HL-60/S4 treated with phorbol 12-myristate 13-acetate at 8.2 ng/mL for 4 days and 3 days (cell line): Measurements from ENCODE around the gene C19orf38.
"Not testable (repeated sequence)": the region's sequence is repeated elsewhere in the genome, so short reads cannot be mapped to it uniquely, and the experiment has no call there.

Experiments
- in situ Hi-C: fragments of 300-500 bp; cut with MboI; formaldehyde crosslinking; loops from 2 replicates; pipeline ENCODE4 v1.15.0; 2022; ENCODE audit warnings: low sequenced_read_pairs

The C19orf38 gene

DNA sequence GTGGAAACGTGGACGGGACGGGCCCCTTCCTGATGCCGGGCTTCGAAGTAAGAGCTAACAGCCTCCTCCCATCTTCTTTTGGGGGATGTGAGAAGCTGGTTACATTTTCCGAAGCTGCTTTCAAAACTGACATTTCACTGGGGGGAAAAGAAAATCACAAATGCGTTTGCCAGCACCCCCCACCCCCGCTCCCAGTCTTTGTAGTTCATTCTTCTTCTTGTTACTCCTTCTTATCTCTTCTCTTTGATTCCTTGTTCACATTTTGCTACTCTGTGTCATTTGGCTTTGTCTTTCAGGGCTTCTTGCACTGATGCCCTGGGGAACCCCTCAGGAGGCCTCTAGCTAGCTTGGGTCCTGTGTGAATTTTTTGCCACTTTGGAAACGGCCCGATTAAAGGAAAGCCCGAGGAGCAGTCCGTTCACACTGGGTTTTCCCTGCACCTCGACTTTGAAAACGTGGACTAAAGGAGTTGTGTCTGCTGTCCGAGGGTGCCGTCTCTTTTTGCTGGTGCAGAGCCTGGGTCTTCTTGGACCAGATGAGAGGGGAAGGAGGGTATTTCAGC, 24.4 kb downstream of the C19orf38 start:
- in situ Hi-C loops: no loop called here

DNA sequence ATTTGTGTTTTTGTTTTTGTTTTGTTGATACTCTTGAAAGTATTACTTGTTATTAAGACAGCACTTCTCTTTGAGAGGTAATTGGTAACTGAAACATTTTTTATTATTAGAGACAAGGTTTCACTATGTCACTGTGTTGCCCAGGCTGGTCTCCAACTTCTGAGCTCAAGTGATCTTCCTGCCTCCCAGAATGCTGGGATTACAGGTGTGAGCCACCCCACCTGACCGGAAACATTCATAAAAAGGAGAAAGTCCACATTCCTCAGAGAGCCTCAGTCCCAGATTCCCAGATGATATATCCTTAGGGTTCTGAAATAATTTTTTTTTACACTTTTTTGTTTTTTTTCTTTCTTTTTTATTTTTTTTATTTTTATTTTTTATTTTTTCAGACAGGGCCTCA, 25.8 kb downstream of the C19orf38 start:
- in situ Hi-C loops: no loop called here

DNA sequence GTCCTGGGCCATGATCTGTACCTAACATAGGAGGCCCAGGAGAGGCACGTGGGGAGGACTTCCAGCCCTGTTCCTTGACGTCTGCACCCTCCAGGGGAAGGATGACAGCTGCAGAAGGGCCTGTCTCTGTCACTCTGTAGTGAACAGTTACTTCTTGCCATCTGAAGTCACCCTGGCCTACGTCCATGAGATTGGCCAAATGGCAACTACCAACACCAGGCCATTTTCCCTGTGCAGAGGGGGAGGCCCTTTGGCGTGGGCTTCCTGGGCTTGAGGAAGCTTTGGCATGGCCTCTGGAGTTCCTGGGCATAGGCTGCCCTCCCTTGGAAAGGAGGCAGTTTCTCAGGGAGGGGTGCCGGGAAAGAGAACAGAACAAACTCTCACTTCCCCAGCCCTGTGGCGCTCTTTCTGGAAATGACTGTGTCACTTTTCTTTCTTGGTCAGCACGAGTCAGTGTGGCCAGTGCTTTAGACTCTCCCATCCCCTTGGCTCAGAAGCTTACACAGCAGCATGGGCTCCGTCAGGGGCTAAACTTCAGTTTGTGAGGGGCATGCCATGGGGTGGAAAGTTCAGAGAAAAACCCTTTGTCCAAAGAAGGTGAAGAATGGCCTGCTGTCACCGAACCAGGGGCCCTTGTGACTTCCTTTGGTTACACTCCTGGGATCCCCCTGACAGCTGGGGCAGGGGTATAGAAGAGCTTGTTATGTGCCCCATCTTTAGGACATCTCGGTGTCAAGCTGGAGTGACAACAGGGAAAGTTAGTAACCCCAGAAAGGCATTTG, 28.4 kb downstream of the C19orf38 start:
- in situ Hi-C loops: no loop called here

- in situ Hi-C loops: not testable (repeated sequence)
Observed at GRCh38 chr19:10877608-10878007, 29.4 kb downstream of the C19orf38 start.

DNA sequence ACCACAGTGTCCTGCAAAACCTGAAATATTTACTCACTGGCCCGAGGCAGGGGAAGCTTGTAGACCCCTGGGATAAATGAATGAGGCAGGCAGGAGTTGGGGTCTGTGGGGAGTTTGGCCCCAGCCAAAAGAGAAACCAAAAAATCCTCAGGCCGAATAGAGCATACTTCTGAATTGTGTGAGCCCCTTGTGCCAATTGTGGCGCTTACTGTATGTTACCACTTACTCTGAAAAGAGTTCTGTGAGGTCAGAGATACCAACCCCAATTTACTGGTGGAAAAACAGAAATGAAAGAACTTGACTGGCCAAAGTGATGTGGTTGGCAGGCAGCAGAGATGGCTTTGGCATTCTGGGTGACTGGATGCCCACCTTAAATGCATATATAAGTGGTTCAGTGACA, 30.0 kb downstream of the C19orf38 start:
- in situ Hi-C loops: no loop called here

DNA sequence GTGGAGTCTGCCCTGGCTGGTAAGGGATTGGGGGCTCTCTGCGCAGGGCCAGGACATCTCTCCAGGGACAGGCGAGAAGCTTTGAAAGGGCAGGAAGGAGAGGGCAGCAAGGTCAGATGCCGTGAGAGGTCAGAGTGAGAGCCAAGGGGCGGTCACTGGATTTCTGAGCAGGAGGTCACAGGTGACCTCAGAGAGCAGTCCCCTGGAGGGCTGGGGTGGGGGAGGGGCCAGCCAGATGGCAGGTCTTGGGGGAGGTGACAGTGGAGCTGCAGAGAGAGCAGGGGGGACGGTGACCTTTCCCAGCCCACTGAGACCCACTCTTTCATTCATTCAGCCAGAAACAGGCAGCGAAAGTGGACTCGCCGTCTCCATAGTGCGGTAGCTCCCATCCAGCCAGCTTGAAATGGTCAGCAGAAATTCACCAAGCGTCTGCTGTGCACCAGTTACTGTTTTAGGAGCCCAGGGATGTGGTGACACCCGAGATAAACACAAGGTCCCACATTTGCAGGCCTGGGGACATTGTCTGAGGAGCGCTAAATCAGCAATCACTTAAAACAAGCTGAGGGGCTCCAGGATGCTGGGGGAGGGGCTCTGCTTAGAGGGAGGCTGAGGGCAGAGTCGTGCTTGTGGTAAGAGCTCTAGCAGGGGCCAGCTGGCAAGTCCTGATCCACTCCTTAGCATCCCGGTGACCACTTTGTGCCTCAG, 33.3 kb downstream of the C19orf38 start:
- in situ Hi-C loops: no loop called here

- in situ Hi-C loops: no loop called here
Observed at GRCh38 chr19:10882108-10882457, 33.9 kb downstream of the C19orf38 start.

DNA sequence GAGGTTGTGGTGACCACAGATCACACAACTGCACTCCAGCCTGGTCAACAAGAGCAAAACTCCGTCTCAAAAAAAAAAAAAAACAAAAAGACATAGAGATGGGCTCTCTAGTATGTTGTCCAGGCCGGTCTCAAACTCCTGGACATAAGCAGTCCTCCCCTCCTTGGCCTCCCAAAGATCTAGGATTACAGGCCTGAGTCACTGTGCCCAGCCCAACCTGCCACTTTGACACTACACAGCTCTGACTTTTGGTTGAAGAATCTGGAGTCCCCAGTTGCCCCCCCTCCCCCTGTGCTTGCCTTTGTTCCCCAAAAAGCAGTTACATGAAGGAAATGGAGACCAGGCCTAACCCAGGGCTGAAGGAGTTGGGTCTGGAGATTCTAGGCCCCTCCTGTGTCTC, 36.1 kb downstream of the C19orf38 start:
- in situ Hi-C loops: no loop called here

DNA sequence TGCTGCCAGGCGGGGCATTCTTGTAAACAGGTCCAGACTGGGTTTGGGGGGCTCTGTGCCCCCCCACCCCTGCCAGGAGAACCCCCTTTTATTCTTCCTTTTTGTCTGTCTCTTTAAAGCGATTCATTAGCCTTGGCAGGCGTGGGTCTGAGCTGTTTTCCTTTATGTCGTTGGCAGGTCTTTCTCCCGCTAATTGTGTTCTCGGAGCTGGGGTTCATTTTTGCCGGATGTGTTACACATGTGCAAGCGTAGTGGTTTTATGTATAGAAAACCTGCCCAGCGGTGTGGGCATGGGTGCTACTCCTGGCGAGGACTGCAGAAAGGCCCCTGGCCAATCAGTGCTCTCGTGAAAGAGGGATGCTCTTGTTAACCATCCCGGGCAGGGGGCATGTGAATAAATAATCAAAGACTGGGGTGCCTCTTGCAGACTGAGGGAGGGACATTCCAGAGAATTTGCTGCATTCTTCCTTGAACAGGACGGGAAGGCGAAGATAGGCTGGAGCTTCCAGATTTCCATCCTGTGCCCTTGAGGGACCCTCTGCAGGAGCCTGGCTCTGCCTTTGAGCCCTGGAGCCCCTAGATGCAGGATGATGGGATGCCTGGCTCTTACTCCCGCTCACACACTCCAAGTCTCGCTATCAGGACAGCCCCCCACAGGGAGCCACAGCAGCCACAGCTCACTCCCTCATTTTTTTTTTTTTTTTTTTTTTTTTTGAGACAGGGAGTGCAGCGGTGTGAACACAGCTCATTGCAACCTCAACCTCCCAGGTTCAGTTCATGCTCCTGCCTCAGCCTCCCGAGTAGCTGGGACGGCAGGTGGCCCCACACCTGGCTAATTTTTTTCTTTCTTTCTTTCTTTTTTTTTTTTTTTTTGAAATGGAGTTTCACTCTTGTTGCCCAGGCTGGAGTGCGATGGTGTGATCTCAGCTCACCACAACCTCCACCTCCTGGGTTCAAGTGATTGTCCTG, 37.3 kb downstream of the C19orf38 start:
- in situ Hi-C loops: no loop called here

DNA sequence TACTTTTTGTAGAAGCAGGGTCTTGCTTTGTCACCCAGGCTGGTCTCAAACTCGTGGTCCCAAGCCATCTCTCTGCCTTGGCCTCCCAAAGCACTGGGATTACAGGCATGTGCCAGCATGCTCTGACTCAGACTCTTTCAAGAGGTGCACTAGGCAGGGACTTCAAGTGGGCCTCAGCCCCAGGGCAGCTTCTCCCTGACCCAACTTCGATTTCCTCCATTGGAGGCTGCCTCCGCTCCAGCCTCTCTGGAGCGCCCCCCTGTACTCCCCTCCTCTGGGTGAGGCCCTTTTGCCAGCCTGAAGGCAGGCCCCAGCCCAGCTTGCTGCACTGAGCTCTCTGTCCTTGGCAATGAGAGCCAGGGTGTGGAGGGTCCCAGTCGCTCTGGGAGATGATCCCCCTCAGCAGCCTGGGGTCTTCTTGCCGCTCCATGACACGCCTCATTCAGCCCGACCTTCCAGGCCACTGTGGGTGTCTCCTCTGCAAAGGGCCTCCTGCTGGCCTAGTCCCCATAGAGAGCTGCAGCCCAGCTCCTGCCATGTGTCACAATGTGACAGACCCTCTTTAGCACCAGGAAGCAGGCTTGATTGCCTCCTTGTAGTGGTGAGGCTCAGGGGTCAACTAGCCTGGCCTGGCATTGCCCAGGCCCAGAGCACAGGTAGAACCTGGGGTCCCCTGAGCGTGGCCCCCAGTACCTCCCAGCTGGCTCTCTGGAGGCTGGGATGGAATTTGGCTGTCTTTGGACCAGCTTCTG, 39.6 kb downstream of the C19orf38 start:
- in situ Hi-C loops: no loop called here

GRCh38 chr19:10888421-10888866, 40.2 kb downstream of the C19orf38 start:
- in situ Hi-C loops: no loop called here

DNA sequence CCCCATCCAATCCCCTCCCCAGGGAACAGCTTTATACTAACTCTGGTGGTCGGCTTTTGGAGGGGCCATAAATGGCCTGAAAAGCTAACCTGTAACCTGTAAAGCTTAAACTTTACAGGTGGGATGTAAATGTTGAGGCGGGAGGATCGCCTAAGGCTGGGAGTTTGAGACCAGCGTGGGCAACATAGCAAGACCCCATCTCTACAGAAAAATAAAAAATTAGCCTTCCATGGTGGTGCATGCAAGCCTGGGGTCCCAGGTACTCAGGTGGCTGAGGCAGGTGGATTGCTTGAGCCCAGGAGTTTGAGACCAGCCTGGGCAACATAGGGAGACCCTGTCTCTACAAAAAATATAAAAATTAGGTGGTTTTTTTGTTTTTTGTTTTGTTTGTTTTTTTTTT, 41.7 kb downstream of the C19orf38 start:
- in situ Hi-C loops: no loop called here

DNA sequence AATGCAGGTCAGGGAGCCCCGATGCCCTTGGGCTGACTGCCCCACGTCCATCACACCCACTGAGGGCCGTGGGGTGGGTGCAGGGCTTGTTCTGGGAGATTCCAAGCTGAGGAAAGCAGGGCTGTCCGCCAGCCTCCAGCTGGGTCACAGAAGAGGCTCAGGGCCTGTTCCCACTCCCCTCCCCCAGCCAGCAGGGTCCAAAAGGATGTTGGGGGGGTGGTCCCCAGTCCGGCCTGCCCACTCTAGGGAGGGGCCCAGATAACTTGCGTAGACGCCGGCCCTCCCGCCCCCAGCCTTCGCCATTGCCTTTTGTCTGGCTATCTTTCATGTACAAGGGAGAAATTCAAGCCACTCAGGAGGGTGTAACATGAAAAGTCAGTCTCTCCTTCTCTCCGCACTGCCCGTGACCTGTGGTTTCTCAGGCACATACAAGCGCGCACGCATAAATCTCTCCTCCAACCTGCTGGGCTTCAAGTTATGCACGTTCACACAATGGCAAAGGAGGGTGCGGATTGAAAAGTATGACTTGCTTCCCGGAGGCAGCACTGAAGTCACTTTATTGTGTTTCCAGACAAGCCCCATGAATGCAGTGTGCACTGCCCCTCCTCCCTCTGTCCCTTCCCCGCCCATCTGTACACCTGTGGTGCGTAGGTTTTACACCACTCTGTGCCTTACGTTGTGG, 43.3 kb downstream of the C19orf38 start:
- in situ Hi-C loops: no loop called here

GRCh38 chr19:10892256-10892655, 44.0 kb downstream of the C19orf38 start:
- in situ Hi-C loops: no loop called here

DNA sequence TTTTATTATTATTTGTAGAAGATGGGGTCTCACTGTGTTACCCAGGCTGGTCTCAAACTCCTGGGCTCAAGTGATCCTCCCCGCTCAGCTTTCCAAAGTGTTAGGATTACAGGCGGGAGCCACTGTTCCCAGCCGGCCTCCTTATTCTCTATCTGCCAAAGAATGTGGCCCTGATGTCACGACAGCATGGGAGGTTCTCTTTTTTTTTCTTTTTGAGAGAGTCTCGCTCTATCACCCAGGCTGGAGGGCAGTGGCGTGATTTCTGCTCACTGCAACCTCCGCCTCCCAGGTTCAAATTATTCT, 46.6 kb downstream of the C19orf38 start:
- in situ Hi-C loops: no loop called here

- in situ Hi-C loops: no loop called here
Observed at GRCh38 chr19:10895363-10895762, 47.1 kb downstream of the C19orf38 start.

DNA sequence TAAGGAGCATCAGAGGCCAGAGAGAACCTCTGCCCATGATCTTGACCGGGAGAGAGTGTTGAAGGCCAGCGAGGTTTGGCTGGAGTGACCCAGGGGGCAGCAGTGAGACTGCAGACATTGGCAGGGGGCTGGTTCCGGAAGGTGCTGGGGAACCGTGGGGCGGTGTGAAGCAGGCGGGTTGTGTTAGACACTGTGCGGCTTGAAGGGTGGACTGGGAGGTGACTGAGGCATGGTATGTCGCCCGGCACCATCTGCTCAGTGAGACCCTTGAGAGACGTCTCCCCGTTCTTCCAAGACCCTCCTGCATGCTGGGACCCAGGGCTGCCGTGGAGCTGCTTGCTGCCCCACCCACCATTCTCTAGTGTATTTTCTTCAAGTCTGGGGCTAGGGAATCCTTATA, 47.7 kb downstream of the C19orf38 start:
- in situ Hi-C loops: no loop called here

GRCh38 chr19:10896851-10897526, 48.8 kb downstream of the C19orf38 start:
- in situ Hi-C loops: no loop called here

GRCh38 chr19:10898633-10899032, 50.4 kb downstream of the C19orf38 start:
- in situ Hi-C loops: no loop called here
